NCI-H2081 (cell line): ENCODE data around the gene POLD2.
"Not testable (repeated sequence)": the region's sequence is repeated elsewhere in the genome, so short reads cannot be mapped to it uniquely, and the experiment has no call there.

Source experiments
- DNase-seq, 2 experiments: peaks; one replicate each; lab custom pipeline; 2025; lab: John Stamatoyannopoulos, UW

Gene POLD2

DNA sequence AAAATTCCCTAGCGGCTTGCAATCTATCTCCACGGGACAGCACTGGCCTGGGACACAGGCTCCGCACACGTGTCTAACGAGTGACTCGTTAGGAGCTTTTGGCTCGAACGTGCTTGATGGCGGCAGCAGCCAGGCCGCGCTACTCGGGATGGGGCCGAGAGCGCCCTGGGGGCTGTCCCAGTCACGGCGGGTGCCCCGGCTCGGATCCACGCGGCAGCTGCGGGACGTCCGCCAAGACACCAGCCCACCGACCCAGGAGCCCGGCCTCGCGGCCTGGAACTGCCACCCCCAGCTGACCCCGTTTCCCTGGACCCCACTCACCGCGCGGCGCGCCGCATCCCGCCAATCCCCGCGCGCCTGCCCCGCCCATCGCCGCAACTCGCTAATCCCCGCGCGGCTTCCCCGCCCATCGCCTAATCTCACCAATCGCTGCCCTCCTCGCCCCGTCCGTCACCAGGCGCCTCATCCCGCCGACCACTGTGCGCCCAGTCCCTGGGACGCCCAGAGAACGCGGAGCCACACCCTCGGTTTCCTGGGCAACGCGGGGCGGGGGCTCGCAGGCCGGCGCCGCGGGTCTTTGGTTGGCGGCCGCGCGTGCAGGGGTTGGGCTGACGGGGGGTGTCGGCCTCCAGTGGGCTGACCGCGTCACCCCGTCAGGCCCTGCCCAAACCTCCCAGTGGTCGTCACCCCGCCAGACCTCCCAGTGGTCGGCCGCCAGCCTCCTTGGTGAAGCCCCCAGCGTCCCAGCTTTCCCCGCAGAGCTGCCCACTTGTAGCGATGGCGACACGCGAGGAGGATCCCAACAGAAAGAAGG is at the start of gene POLD2:
TSS of gene POLD2 (minus strand) at position 359 of the 814 bp plus-strand sequence. CDS start 1,495 bp downstream, outside the sequence.
- DNase-seq: peak; percentile 97 to 99

DNA sequence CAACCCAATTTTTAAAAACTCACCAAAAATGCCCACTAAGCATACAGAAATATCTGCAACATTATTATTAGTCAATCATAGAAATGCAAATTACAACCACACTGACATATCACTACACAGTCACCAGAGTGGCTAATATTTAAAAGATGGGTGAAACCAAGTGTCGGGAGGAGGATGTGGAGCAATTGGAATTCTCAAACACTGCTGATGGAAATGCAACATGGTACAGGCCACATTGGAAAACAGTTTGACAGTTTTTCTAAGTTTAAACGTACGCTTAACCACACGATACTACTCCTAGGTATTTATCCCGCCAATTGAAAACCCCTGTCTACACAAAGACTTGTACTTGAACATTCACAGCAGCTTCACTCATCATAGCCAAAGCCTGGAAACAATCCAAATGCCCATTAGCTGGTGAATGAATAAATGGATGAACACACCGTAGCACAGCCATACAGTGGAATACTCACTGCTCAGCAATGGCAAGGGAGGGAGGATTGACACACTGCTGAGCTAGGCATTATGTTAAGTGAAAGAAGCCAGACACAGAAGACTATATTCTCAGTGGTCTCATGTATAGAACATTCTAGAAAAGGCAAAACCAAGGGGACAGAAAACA is 49.6 kb upstream of the POLD2 start:
- peak; percentile 7 to 71 for DNase-seq

DNA sequence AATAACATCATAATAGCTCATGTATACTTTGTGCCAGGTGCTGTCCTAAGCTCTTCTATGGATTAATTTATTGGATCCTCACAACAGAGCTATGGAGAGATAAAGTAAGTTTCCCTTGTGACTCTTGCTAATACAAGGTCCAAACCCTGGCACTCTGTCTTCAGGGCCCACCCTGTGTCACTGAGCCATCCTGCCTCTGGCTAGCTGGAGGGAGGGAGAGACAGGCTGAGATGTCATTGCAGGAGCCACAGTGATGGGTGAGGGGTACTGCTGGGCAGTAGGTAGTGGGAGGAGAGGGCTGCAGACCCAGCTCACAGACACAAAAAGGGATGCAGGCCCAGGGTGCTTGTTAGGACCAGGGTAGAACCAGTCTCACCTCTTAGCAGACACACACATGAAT is 49.0 kb upstream of the POLD2 start:
- DNase-seq: no peak

DNA sequence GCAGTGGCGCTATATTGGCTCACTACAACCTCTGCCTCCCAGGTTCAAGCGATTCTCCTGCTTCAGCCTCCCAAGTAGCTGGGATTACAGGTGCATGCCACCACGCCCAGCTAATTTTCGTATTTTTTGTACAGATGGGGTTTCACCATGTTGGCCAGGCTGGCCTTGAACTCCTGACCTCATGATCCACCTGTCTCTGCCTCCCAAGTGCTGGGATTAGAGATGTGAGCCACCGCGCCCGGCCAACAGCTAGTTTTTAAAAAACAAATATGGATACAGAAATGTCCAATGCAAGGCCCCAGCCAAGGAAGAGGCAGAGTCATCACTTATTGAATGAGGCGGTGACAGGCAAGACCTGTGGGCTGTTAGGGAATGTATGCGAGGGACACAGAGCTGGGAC is 48.6 kb upstream of the POLD2 start:
- not testable (repeated sequence) for DNase-seq

DNA sequence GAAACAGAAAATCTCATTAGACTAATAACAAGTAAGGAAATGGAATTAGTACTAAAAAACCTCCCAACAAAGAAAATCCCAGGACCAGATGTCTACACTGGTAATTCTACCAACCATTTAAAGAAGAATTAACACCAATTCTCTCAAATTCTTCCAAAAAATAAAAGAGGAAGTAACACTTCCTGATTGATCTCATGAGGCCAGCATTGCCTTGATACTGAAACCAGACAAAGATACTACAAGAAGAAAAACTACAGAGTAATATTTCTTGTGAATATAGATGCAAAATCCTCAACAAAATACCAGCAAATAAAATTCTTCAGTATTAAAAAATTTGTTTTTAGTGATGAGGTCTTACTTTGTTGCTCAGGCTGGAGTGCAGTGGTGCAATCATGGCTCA is 44.6 kb upstream of the POLD2 start:
- no peak for DNase-seq

DNA sequence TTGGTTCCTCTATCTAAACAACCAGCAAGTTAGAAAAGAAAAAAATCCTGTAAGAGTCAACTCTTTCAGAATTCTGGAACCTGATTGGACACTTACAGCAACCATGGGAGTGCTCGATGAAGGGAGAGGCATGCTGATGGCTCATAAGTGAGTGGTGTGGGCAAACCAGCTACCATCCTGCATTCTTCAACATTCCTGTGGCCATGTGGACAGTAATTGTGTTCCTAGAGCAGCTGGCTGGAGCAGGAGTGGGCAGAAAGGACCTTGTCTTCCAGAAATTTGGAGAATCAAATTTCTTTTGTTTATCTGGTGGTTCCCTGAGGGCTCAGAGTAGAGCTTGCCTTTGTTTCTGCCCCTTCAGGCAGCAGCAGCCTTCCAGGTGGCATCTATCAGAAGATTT is 40.2 kb upstream of the POLD2 start:
- DNase-seq: no peak

DNA sequence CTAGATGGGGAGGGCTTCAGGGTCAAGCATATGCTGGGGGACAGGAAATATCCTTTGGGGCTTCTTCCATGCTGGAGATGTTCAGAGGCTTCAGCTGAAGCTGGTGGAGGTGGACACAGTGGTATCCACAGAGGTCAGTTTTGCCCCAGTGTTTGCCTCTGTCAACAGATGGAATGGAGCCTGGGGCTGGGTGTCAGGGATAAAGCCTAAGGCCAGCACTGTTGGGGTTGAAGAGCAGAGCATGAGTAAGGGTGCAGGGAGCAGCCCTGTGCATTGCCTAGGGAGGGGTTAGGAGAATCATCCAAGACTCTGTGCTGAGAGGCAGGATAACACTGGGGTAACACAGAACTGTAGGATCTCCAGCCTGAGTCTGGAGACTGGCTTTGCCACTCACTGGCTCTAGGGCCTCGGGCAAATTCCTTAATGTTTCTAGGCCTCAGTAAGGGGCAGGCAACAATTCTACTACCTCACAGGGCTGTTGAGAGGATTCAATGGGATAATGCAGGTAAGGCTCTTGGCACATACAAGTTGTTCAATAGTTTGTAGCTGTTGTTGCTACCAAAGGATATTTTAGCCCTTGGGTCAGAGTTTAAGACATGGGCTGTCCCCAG is 39.5 kb upstream of the POLD2 start:
- no peak for DNase-seq

DNA sequence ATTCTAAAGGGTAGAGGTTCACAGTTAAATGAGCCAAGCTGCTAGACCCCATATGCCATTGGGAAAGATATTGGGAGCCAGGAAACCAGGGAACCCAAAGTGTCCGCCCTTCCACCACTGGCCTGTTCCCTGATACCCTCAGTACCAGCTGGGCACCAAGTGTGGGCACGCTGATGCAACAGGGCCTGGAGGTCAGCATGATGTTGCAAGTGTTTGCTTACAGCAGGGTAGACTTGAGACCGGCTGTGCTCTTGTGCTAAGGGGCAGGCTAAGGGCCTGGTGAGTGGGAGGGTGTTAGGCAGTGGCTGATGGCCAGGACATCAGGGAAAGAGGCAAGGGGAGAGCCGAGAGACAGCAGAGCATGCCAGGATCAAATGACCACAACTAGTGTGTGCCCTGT is 38.8 kb upstream of the POLD2 start:
- DNase-seq: no peak

DNA sequence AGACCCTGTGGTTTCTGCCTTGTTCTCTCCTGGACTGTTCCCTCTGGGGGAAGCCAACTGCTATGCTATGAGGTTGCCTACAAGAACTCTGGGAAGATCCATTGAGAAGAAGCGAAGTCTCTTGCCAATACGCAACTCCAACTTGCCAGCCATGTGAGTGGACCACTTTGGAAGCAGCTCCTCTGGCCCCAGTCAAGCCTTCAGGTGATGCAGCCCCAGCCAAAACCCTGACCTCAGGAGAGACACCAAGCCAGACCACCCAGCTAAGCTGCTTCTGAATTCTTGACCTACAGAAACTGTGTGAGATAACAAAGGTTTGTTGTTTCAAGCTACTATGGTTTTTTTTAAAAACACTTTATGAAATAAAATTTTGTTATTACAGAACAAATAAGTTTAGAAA is 38.0 kb upstream of the POLD2 start:
- DNase-seq: no peak

DNA sequence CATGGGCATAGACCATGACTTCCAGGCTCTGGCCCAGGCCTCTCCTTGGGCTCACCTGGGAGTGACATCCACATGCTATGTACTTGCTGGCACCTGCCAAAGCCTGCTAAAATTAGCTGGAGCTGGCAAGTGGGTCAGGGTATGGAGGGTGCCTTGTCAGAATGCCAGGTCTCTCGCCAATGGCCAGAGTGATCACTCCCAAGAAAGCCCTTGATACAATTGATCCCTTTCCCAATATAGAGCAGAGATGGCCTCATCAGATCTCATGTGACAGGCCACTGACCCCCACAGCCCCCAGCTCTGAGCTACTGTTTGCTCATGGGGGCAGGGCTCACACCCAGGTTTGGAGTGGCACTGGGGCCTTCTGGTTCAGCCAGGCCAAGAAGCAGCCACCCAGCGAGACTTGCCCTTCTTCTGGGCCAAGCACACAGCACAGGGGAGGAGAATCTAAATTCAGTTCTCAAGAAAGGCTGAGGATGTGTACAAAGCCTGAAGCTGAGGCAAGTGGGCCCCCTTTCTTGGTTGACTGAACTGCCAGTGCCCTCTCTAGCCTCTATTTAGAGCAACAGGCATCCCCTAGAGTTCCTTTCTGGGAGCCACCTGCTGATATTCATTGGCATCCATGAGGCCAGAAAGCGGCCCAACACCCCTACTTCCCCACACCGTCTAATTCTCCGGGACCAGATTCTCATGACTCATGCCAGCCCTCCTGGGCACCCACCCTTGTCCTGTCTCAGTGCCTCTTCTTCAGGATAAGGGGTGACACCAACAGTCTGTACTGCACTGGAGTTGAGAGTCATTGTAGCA is 36.7 kb upstream of the POLD2 start:
- no peak for DNase-seq

DNA sequence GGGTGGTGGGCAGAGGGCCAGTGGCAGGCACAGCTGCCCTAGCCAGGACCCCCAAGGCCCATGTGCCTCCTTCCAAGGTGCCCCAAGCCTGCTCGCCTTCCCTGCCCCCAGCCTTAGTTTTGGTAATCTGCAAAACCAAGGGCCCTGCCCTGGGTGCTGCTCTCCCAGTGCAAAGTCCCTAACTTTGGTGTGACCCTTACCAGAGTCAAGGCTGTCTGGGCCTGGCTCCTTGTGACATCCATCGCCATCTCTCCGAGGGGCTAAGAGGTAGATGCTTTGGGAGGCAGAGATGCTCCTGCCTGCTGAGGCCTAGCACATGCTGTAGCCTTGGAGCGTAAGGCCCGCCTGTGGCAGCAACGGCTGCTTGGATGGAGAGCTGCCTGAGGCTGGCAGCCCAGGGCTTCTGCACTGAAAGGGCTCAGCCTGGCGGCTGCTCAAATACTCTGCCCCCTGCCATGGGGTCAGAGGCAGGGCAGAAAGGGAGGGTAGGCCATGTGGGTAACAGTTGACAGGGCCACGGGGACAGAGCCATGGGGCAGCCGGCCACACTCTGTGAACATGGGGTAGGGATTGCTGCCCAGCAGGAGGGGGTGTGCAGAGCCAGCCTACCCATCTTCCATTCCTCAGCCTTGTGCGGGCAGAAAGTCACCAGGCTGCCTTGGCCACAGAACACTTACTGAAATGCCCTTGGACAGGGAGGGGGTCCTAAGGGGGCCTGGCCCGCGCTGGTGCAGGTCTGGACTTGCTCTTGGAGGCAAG is 35.7 kb upstream of the POLD2 start:
- DNase-seq: no peak

DNA sequence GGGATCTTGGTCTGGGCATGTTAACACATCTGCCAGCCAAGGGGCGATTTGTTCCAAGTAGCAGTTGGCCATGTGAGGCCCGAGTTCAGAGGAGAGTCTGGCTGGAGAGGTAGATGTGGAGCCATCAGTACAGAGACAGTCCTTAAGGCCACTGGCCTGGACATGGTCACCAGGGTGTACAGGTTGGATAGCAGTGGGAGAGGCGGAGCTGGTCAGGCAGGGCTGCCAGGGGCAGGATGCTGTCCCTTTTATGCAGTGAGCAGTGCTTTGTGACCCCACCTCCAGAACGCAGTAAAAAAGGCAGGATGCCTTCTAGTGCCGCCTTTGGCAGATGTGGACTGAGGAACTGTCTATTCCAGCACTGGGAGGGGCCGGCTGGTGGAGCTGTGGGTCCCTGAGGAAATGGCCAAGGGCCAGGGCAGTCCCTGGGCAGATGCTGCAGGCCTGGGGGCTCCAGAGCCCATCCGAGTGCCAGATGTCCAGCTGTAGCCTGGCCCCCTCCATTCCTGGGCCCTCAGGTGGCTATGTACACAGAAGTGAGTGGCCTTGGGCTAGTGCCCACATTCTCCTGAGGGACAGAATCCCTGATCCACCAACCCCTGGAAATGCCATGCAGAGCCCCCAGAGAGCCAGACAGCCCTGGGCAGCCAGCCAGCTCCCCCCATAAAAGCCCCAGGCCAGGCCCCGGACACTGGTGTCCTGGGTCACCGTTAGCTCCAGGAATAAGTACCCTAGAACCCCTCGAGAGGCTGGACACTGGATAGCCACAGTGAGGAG is 34.9 kb upstream of the POLD2 start:
- DNase-seq: no peak

DNA sequence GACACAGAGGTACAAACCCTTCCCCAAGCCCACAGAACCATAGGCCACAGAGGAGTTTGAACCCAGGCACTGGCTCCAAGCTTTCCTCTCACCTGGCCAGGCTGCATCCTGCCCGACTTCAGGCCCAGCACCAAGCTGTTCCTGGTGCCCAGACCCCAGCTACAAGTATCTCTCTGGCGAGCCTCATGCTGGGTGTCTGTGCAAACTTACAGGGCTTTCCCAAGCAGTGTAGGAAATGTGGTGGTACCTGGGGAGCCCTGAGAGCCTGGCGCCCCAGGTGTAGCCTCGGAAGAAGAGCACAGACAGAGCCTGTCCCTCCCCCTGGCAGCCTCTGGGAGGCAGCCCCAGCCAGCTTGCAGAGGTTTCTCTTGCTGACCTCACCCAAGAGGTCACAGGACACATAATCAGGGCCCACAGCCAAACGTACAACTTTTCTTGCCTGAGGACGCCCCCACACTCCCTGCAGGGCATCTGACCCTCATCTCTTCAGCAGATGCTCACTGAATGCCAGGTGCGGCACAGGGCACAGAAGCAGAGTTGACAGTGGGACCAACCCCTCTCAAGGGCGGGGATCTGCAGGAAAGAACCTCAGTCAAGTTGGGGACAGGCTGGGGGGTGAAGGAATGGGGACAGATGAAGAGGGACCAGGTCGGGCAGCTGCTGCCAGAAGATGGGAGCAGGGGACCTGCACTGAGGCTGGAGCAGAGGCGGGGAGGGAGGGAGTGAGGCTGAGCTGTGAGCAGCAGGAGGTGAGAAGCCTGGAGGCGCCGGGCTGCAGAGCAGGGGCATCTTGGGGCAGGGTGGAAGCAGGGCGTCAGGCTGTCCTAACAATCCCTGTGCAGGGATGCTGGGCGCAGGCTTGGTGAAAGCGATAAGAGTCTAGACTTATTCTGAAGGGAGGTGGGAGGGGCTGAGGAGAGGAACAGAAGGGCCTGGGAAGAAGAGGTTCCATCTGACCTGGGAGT is 34.0 kb upstream of the POLD2 start:
- DNase-seq: no peak

DNA sequence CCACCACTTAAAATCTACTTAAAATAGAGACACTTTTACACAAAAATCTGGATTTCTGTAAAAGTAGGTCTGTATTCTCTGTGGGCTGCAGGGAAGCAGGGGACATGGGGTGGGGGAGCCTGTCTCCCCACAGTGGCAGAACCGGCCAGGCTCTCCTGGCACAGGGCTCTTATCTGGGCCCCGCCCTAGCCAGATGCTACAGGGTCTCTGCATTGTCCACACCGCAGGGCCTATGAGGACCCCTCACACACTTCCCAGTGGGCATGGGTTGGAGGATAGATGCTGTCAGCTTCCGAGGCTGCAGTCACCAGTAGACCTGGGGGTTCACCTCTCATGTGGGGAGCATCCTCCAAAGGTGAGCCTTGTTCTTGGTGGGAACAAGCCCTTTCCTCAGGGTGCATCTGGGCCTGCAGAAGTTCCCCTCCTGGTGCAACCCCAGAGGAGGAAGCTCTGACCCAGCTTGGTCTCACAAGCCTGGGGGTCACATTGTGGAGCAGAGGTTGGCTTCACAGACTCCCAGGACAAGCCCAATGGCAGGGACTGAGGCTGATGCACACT is 33.2 kb upstream of the POLD2 start:
- no peak for DNase-seq

DNA sequence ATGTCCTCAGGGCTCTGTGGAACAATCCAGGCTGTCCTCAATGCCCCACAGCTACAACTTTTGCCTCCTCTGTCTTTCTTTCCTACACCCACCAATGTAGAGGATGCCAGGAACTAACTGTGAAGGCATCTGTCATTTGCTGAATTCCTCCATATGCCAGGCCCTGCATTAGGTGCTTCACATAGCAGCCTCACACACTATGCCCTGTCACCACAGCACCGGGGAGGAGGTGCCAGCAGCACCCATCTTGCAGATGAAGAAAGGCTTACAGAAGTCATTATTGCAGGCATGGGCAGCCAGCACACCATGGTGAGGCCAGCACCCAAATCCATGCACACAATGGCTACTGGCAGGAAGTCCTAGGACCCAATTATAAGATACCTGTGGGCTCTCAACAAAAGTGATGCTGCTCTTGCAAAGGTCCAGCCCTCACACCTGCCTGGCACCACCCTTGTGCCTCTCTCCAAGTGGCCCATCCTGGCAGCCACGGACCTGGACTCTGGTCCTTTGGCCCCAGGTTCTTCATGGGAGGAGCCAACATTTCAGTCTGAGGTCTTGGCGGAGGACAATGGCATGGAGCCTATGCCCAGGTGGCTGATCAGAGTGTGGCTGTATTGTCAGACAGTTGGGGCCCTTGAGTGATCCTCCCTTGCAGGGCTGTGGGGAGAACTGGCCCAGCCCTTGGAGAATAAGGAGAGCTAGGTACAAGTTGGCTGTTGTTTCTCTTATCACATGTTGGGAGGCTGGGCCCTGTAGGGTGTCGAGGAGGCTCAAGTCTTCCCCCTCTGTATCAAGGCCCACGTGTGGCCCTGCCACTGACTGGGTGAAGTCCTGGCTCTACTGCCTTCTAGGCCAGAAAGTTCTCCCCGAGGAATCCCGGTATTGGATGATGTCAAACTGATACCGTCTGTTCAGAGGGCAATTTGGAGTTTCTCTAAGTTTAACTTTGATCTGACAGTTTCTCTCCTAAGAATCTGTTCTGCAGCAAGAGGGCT is 32.1 kb upstream of the POLD2 start:
- no peak for DNase-seq

DNA sequence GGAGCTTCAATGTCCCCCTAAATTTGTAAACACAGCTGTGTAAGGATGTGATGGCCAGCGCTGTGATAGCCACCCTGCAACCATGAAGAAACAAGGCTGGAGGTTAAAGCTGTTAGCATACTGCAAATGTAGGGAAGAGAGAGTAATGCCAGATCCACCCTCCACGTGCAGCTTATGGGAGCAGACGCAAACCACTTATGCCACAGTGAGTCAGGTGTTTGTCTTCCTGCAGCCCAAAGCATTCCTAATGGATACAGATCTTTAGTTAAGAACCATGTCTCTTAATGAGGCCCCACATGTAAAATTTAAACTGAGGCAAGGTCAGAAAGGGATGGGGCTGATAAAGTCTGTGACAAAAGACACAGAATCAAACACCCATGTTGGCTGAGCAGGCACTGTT is 31.4 kb upstream of the POLD2 start:
- DNase-seq: no peak

DNA sequence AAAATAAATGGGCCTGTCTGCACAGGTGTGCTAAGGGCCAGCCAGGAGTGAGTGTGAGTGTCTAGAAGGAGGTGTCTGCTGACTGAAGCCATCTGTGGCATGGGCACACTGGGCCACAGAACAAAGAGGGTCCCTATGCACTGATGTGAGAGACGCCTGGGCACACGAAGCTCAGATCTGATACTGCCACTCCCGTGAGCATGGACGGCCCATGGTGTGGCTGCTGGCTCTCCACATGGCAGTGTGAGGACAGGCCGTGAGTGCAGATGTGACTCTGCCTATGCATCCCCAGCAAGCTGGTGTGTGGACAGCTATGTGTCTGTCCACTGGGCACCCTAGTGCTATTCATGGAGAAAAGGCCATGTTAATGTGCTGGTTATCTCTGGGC is 30.6 kb upstream of the POLD2 start:
- no peak for DNase-seq
